Stimulated activated CD8-positive, alpha-beta memory T cell treated with anti-CD3 and anti-CD28 coated beads, Interleukin-15, amount 100 ng/mL, for 4 hours (primary cell): ENCODE measurements around the gene KLHL25.

Experiments
- DNase-seq, 2 donors: peaks; one replicate each; pipeline ENCODE4 v3.0.0-alpha.2; 2020; ENCODE audit warnings: low read depth in 2 of 2

KLHL25 gene

GRCh38 chr15:85748176-85748575 lies 46.5 kb downstream of the KLHL25 start:
- no peak for DNase-seq

- DNase-seq, result no peak
These were observed 48.1 kb downstream of the KLHL25 start for GRCh38 chr15:85746641-85747040.

DNA sequence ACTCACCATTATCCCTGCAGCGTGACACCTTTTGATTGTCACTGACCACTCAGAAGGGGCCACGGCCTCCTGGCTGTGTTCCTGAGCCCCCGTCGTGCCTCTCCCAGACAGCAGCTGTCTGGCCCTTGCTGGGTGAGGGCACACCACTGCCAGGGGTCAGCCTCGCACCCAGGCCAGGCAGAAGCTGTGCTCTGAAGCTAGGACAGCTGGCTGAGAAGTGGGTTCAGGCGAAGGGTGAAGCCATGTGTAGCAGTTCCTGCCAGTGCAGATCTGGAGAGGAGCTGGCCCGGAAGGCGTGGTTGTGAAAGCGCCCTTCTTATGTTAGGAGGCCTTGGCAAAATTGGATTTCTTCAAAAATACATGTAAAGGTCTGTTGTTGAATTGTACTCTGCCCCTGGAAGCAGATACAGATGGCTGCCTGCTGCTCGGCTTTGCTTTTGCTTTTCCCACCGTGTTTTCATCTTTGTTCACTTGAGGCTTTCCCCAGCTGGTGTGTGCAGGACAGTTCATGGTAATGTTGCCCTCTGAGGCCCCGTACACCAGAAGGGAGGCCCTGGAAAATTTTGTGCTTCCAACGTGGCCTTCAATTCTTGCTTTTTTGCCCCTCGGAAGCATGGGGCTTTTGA lies 49.1 kb downstream of the KLHL25 start:
- DNase-seq, result no peak

DNA sequence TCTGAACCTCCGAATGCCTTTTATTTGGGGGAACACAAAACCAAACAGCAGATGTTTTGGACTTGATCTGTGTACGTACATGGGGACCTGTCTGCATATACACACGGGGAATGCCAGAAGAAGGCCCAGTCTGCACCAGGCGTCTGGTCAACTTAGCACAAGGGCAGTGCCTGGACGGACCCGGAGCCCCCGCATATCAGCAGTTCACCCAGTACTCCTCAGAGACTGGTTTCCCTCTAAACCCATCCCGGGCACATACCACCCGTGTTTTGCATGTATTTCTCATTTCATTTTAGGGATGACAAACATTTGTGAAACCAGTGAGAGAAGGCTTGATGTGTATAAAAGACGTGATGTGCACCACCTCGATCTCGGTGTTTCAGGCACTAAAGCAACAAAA lies 49.7 kb downstream of the KLHL25 start:
- no peak for DNase-seq

GRCh38 chr15:85744579-85744978 lies 50.1 kb downstream of the KLHL25 start:
- DNase-seq, result no peak

GRCh38 chr15:85743392-85744055 lies 51.2 kb downstream of the KLHL25 start:
- DNase-seq, result no peak

DNA sequence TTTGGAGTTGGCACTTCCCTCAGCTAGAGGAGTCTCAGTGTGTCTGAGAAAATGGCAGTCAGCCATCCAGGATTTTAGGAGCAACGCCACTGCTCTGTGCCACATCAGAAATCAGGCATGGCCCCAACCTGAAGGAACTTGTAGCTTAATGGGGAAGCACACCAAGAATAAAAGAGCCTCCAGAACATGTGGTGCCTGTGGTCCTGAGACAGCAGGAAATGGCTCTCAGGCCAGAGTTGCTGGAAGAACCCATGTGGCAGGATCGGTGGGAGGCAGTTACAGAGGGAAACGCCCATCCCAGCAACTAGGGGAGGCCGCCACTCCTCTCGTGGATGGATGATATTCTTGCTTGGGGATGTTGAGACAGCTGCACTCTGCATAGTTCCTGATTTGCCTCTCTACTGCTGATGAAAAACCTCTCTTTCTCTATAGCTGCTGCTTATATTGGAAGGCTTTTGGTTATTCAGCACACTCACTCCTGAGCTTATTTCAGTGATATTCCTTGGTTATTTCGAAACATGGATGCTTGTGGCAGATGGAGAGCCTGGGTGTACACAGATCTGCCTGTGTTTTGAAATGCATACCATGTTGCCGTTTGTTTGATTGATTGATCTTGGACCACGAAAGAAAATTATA lies 52.4 kb downstream of the KLHL25 start:
- DNase-seq, result no peak

- DNase-seq, result no peak
These were observed 53.1 kb downstream of the KLHL25 start for GRCh38 chr15:85741662-85742061.

- DNase-seq, result no peak
These were observed 53.7 kb downstream of the KLHL25 start for GRCh38 chr15:85741021-85741421.

GRCh38 chr15:85737061-85737460 lies 57.7 kb downstream of the KLHL25 start:
- DNase-seq, result no peak

DNA sequence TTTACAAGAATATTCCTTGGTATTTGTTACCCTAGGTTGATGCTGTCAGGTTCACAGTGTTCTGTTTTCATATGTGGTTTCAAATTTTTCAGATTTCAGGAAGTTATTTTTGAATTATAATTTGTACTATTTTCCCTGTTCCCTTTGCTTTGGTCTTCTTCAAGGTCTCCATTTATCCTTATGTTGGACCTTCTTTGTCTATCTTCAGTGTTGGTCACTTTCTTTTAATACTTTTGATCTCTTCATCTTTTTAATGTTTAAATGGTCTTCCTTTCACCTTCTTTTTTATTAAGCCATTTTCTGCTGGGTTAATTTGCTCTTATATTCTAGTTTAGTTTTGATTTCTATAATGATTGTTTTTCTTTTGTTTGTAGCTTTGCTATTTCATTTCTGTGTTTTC lies 61.3 kb downstream of the KLHL25 start:
- DNase-seq, result no peak

DNA sequence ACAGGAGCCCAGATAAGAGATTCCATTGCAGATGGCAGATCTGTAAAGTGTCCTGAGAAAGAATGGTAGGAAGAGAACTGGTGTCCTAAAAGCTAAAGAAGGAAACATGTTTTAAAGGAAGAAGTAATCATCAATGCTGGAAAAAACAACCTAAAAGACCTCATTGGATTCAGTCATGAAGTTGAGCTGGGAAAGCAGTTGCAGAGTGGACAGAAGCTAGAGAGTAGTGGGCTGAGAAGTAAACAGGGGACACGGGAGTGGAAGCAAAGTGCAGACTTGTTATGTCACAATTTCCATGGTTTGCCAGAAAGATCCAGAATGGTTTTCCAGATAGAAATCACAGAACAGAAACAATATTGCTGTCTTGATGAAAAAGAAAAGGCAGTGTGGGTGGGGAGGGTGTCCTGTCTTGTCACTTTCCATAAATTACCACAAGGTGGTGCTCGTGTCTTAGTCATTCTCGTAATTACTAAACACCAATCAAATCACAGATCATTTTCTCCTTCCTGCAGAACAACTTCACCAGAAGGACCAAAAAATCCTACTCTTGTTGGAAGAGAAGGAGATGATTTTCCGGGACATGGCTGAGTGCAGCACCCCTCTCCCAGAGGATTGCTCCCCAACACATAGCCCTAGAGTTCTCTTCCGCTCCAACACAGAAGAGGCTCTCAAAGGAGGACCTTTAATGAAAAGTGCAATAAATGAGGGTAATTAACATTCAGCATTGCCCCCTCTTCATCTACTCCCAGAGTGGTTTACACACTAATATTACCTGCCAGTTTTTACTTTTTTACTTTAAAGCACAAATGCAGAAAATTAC lies 64.5 kb downstream of the KLHL25 start:
- DNase-seq, result peak in 1 of 2 donors; percentile 18

DNA sequence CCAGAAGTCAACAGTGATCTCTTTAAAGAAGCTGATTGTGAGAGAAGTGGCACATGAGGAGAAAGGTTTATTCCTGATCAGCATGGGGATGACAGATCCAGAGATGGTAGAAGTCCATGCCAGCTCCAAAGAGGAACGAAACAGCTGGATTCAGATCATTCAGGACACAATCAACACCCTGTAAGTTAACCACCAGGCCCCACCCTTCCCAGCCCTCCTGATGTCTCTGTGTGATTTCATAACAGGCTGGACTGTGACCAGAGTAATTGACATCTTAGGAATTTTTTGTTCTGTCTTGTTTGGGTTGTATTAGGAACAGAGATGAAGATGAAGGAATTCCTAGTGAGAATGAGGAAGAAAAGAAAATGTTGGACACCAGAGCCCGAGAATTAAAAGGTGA lies 67.7 kb downstream of the KLHL25 start:
- DNase-seq, result no peak

- DNase-seq, result no peak
These were observed 68.3 kb downstream of the KLHL25 start for GRCh38 chr15:85726454-85726853.

DNA sequence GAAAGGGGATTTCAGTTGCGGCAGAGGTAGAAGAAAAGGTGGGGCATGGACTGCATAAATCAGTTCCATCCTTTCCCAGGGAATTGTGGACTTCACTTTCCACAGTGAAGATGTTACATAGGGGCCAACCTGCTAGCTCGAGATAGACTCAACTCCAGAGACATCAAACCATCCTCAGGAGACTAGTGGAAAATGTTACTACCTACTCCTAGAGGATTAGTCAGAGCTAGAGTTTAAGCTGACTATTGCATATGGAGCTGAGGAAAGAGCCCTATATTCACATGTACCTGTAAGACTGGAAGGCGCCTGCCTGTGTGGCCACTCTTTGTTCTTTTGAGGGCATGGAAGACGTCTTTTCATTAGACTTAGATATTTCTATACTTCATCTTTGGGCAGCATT lies 69.2 kb downstream of the KLHL25 start:
- DNase-seq, result no peak

DNA sequence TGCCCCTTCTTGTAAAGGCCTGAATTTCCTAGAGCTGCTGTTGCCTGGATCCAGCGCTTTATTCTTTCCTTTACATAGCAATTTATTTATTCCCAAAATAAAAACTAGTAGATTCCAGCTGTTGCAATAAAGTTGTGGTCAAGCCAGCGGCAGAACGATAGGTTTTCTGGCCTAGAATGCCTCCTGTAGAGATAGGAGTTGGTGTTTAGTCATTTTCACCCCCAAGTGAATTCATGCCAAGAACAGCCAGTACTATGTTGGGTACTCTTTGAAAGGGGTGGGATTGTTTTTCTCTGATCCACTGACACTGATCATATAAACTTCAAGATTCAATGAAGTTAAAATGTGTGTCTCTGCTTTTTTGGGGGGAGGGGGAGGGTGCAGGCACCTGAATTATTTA lies 69.7 kb downstream of the KLHL25 start:
- DNase-seq, result no peak

DNA sequence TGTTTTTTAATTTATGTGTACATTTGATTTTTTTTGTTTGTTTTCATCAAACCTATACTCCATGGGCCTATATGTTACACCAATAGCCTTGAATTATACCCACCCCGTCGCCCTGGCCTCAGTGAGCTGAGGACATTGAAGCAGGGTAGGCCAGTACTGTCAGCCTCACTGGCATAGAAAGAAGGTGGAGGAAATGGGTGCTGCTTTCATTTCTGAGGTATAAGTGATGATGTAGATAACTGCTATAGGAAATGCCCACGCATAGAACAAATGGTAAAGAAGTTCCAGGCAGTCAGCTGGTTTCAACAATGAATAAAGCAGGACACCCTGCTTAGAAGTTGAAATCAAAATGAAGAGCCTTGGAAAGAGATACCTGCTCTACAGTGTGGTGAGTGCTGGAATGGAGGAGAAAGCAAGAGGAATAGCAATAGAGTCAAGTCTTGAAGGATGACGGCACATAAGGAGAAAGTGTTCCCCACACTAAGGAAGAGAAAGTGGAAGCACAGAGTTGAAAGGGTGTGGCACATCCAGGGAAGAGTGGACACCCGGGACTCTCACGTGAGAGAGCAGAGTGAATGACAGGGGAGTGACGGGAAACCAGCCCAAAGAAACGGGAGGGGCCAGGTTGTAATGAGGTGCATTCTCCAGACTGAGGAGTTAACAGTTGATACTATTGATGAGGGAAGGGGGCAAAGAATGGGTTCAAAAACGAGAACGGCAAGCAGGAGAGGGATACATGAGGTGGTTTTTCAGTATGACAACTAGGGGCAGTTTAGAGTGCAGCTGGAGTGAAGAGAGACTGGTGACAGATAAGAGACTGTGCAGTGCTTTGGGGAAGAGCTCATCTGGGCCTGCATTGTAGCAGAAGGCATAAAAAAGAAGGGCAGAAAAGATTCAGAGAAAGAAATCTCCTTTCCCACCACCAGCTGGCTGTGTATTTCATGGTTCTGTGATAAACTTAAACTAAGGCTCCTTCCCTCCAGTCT lies 70.5 kb downstream of the KLHL25 start:
- DNase-seq, result no peak

GRCh38 chr15:85722374-85723152 lies 72.2 kb downstream of the KLHL25 start:
- no peak for DNase-seq

DNA sequence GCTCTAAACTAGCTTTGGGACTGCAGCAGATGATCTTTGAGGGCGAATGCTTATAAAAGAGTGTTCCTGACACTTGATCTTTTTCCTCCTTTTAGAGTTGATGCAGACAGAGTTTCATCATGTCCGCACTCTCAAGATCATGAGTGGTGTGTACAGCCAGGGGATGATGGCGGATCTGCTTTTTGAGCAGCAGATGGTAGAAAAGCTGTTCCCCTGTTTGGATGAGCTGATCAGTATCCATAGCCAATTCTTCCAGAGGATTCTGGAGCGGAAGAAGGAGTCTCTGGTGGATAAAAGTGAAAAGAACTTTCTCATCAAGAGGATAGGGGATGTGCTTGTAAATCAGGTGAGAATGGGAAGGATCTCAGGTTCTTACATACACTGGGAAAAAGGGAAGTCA lies 75.7 kb downstream of the KLHL25 start:
- no peak for DNase-seq

GRCh38 chr15:85718271-85718971 lies 76.3 kb downstream of the KLHL25 start:
- no peak for DNase-seq
